DND-41 (cell line): ENCODE data around the gene PTPRE.

Experiments used
- EZH2 ChIP-seq: IDR thresholded peaks from 3 replicates; pipeline ENCODE4 v1.6.1; 2012; ENCODE audit warnings: borderline replicate concordance, low read depth, mild to moderate bottlenecking, moderate library complexity, low read length, inconsistent platforms; ENCODE audit not compliant: severe bottlenecking
- TF ChIP-seq, protein P1 (sequence below): IDR thresholded peaks from 2 replicates; pipeline ENCODE4 v1.5.1; 2012; ENCODE audit warnings: borderline replicate concordance, low read length, moderate library complexity, mild to moderate bottlenecking; ENCODE audit not compliant: poor library complexity, severe bottlenecking; ENCODE audit errors: extremely low read depth

DNA sequence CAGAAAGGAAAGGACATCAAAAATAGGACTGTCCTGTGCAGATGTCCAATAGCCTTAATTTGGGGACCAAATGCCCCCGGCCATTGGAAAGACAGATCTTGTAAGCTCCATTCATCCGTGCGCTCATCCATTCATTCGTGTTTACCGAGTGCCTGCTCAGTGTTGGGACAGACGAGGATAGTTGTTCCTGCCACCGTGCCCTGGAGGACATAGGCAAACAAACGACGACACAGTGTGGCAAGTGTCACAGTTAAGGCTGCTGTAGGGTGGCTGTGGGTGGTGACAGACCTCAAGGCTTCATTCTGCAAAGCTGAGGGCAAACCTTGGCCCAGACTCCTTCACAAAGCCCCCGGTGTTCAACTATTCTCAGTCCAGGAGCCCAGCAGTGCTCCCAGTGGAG is 191.7 kb downstream of the PTPRE start:
- TF ChIP-seq, protein P1, sequence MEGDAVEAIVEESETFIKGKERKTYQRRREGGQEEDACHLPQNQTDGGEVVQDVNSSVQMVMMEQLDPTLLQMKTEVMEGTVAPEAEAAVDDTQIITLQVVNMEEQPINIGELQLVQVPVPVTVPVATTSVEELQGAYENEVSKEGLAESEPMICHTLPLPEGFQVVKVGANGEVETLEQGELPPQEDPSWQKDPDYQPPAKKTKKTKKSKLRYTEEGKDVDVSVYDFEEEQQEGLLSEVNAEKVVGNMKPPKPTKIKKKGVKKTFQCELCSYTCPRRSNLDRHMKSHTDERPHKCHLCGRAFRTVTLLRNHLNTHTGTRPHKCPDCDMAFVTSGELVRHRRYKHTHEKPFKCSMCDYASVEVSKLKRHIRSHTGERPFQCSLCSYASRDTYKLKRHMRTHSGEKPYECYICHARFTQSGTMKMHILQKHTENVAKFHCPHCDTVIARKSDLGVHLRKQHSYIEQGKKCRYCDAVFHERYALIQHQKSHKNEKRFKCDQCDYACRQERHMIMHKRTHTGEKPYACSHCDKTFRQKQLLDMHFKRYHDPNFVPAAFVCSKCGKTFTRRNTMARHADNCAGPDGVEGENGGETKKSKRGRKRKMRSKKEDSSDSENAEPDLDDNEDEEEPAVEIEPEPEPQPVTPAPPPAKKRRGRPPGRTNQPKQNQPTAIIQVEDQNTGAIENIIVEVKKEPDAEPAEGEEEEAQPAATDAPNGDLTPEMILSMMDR = no peak
- no peak for TF ChIP-seq EZH2
